WTC11 (cell line): ENCODE data around the gene DPEP2NB. TPM values are rescaled to one million over a fixed set of nuclear protein-coding genes. Genes with fewer than 3 reads are reported as not detected.

Experiments
- ATAC-seq: fragments of 200-7000 bp; cut with Tn5 transposase; 2 replicates; pipeline ENCODE4 v1.10.0; 2021; ENCODE audit warnings: mild to moderate bottlenecking, moderate library complexity
- CTCF ChIA-PET: fragments of 300-600 bp; sonication (Branson Sonifier 250); formaldehyde crosslinking; loops from one replicate; lab custom pipeline; 2021; ENCODE audit warnings: antibody characterized with exemption; lab: Charles Lee
- POLR2A ChIA-PET: fragments of 350-600 bp; sonication (Branson Sonifier 250); formaldehyde crosslinking; loops from one replicate; lab custom pipeline; 2021; ENCODE audit warnings: antibody characterized with exemption; lab: Charles Lee
- DNase-seq: peaks from one replicate; pipeline ENCODE4 v3.0.0; 2021; ENCODE audit warnings: low spot score
- H3K27ac Mint-ChIP-seq: 2 replicates; pipeline ENCODE4 v1.8.0; 2021; ENCODE audit warnings: mixed read lengths
- H3K27me3 Mint-ChIP-seq: 2 replicates; pipeline ENCODE4 v1.8.0; 2021; ENCODE audit warnings: low read depth, mild to moderate bottlenecking, moderate library complexity, mixed read lengths
- H3K36me3 Mint-ChIP-seq: 2 replicates; pipeline ENCODE4 v1.8.0; 2021; ENCODE audit warnings: mixed read lengths
- H3K4me1 Mint-ChIP-seq: 2 replicates; pipeline ENCODE4 v1.8.0; 2022; ENCODE audit warnings: mixed read lengths
- H3K4me3 Mint-ChIP-seq: 2 replicates; pipeline ENCODE4 v1.8.0; 2021; ENCODE audit warnings: mild to moderate bottlenecking, moderate library complexity, mixed read lengths
- H3K9me3 Mint-ChIP-seq: 2 replicates; pipeline ENCODE4 v1.8.0; 2021; ENCODE audit warnings: mixed read lengths
- CREB1 ChIP-seq: sonication (generic); formaldehyde crosslinking; IDR thresholded peaks from 2 replicates; pipeline ENCODE4 v1.8.0; 2023; ENCODE audit warnings: mild to moderate bottlenecking, missing genetic modification reagents
- FOXP1 ChIP-seq: sonication (generic); formaldehyde crosslinking; IDR thresholded peaks from 2 replicates; pipeline ENCODE4 v1.8.0; 2022; ENCODE audit warnings: missing genetic modification reagents, mild to moderate bottlenecking, moderate library complexity, borderline replicate concordance
- HMGA2 ChIP-seq: fragments of 250-450 bp; sonication (Bioruptor Pico); IDR thresholded peaks from 2 replicates; pipeline ENCODE4 v1.4.0; 2021; ENCODE audit warnings: mild to moderate bottlenecking, moderate library complexity
- SP1 ChIP-seq: sonication (generic); formaldehyde crosslinking; conservative IDR thresholded peaks from 2 replicates; pipeline ENCODE4 v1.8.1; 2022; ENCODE audit warnings: missing genetic modification reagents
- ZNF121 ChIP-seq: sonication (generic); formaldehyde crosslinking; IDR thresholded peaks from 2 replicates; pipeline ENCODE4 v1.8.0; 2023; ENCODE audit warnings: missing genetic modification reagents
- ZNF396 ChIP-seq: fragments of 250-450 bp; sonication (Bioruptor Pico); IDR thresholded peaks from 2 replicates; pipeline ENCODE4 v1.8.0; 2021; ENCODE audit warnings: mild to moderate bottlenecking, moderate library complexity, borderline replicate concordance
- total RNA-seq: library from RNA; stranded (reverse); gene quantifications from 3 replicates; pipeline ENCODE4 v1.2.3, GENCODE V29; 2021
- TF ChIP-seq, protein P1 (sequence below): fragments of 200-600 bp; IDR thresholded peaks from 2 replicates; pipeline ENCODE4 v1.8.0; 2022; ENCODE audit warnings: antibody characterized with exemption
- TF ChIP-seq, protein P2 (sequence below): sonication (generic); formaldehyde crosslinking; IDR thresholded peaks from 2 replicates; pipeline ENCODE4 v1.8.1; 2023; ENCODE audit warnings: mild to moderate bottlenecking, moderate library complexity, missing genetic modification reagents
- TF ChIP-seq, protein P3 (sequence below): sonication (generic); formaldehyde crosslinking; IDR thresholded peaks from 2 replicates; pipeline ENCODE4 v1.8.0; 2023; ENCODE audit warnings: missing genetic modification reagents, mild to moderate bottlenecking, borderline replicate concordance
- TF ChIP-seq, protein P4 (sequence below): sonication (generic); formaldehyde crosslinking; IDR thresholded peaks from 2 replicates; pipeline ENCODE4 v1.8.0; 2022; ENCODE audit warnings: mild to moderate bottlenecking, missing genetic modification reagents
- TF ChIP-seq, protein P5 (sequence below): sonication (generic); formaldehyde crosslinking; IDR thresholded peaks from 2 replicates; pipeline ENCODE4 v1.8.0; 2023; ENCODE audit warnings: mild to moderate bottlenecking, missing genetic modification reagents
- TF ChIP-seq, protein P6 (sequence below): fragments of 250-450 bp; sonication (Bioruptor Pico); conservative IDR thresholded peaks from 2 replicates; pipeline ENCODE4 v1.9.0; 2021; ENCODE audit warnings: mild to moderate bottlenecking

DPEP2NB gene
- total RNA-seq, 1 experiment from 2014 or later: not detected

DNA sequence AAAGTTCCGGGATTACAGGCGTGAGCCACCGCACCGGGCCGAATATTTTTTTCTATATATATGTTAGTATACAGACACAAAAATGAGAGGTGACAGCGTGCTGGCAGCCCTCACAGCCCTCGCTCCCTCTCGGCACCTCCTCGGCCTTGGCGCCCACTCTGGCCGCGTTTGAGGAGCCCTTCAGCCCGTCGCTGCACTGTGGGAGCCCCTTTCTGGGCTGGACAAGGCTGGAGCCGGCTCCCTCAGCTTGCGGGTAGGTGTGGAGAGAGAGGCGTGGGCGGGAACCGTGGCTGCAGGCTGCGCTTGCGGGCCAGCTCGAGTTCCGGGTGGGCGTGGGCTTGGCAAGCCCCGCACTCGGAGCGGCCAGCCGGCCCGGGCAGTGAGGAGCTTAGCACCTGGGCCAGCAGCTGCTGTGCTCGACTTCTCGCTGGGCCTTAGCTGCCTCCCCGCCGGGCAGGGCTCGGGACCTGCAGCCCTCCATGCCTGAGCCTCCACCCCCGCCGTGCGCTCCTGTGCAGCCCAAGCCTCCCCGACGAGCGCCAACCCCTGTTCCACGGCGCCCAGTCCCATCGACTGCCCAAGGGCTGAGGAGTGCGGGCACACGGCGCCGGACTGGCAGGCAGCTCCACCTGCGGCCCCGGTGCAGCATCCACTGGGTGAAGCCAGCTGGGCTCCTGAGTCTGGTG is 33.6 kb downstream of the DPEP2NB start:
- Mint-ChIP-seq H3K4me3 (no peak overlapping the region), H3K9me3 (no peaks in the 10 kb centered on the region), H3K36me3 (no peaks in the 10 kb centered on the region), H3K4me1 (peaks cover 6% of the 10 kb centered on the region), H3K27me3 (peaks cover 11% of the 10 kb centered on the region), H3K27ac (no peak overlapping the region)
- no peak for TF ChIP-seq HMGA2
- peak; percentile 31; the same call in 1 of the 2 replicates for TF ChIP-seq ZNF121 (CRISPR knock-in tag)
- ChIA-PET POLR2A (no interaction called here), CTCF (interaction anchor here (0.6 to 4.3 kb wide), 5 partner anchors 12 to 58 kb away, joined by 3 to 13 read pairs (median 5); no protein-coding TSS in a partner anchor)
- DNase-seq (no peak), ATAC-seq (no peak)

DNA sequence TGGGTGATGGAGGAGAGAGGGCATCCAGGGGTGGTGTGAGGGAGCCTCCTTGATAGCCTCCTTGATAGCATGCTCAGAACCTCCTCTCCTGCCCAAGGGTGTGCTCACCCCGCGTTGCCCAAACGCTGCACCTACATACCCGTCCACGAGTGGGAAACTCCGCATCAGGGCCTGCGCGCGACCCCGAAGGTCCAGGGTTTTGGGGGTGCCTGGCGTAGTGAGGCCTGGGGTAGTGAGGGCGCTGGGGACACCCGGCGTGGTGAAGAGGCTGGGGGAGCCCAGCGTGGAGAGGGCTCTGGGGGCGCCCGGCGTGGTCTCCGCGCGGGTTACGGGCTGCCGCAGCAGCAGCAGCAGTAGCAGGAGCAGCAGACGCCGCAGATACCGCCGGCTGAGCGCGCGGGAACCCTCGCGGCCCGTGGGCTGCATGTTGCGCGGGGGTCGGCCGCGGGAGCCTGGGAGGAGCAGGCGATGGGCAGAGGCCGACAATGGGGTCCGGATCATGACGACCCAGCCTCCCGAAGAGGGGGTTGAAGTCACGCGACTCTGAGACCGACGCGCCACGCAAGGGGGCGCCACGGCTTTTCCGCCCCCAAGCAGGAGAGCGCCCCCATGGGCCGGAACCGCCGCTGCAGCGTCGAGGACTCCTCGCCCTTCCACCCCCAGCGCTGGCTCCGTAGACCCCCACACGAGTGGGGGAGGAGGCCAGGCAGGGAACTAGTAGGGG is 35.6 kb downstream of the DPEP2NB start, which contains the start of gene DPEP3:
Gene DPEP3, minus strand, starts transcription at position 545 of the 724 bp plus-strand sequence. Its CDS starts 119 bp downstream, at position 426.
- POLR2A ChIA-PET: no interaction called here
- no peaks in the 10 kb centered on the region for H3K9me3 Mint-ChIP-seq
- H3K4me3 Mint-ChIP-seq: no peak within 1 kb of the TSS
- ATAC-seq (peak; percentile 89), DNase-seq (peak; percentile 83)
- no peak within 1 kb of the TSS for H3K27ac Mint-ChIP-seq
- CTCF ChIA-PET: interaction anchor here (0.7 to 4.3 kb wide), 9 partner anchors 10 to 60 kb away, joined by 3 to 13 read pairs (median 3); partner anchors contain the start of genes DPEP2NB and SLC12A4
- peaks cover 6% of the 10 kb centered on the region for H3K4me1 Mint-ChIP-seq
- peak; percentile 49; the same call in 1 of the 2 replicates for TF ChIP-seq FOXP1 (CRISPR knock-in tag)
- peak; percentile 54; the same call in 1 of the 2 replicates for TF ChIP-seq SP1
- TF ChIP-seq, protein P1, sequence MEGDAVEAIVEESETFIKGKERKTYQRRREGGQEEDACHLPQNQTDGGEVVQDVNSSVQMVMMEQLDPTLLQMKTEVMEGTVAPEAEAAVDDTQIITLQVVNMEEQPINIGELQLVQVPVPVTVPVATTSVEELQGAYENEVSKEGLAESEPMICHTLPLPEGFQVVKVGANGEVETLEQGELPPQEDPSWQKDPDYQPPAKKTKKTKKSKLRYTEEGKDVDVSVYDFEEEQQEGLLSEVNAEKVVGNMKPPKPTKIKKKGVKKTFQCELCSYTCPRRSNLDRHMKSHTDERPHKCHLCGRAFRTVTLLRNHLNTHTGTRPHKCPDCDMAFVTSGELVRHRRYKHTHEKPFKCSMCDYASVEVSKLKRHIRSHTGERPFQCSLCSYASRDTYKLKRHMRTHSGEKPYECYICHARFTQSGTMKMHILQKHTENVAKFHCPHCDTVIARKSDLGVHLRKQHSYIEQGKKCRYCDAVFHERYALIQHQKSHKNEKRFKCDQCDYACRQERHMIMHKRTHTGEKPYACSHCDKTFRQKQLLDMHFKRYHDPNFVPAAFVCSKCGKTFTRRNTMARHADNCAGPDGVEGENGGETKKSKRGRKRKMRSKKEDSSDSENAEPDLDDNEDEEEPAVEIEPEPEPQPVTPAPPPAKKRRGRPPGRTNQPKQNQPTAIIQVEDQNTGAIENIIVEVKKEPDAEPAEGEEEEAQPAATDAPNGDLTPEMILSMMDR: peak; percentile 80
- TF ChIP-seq, protein P2, sequence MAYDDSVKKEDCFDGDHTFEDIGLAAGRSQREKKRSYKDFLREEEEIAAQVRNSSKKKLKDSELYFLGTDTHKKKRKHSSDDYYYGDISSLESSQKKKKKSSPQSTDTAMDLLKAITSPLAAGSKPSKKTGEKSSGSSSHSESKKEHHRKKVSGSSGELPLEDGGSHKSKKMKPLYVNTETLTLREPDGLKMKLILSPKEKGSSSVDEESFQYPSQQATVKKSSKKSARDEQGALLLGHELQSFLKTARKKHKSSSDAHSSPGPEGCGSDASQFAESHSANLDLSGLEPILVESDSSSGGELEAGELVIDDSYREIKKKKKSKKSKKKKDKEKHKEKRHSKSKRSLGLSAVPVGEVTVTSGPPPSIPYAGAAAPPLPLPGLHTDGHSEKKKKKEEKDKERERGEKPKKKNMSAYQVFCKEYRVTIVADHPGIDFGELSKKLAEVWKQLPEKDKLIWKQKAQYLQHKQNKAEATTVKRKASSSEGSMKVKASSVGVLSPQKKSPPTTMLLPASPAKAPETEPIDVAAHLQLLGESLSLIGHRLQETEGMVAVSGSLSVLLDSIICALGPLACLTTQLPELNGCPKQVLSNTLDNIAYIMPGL (CRISPR knock-in tag): peak; percentile 88; the same call in 1 of the 2 replicates
- TF ChIP-seq ZNF396 (CRISPR knock-in tag): no peak
- TF ChIP-seq CREB1 (CRISPR knock-in tag): no peak
- H3K27me3 Mint-ChIP-seq: peaks cover 13% of the 10 kb centered on the region
- no peaks in the 10 kb centered on the region for H3K36me3 Mint-ChIP-seq

DNA sequence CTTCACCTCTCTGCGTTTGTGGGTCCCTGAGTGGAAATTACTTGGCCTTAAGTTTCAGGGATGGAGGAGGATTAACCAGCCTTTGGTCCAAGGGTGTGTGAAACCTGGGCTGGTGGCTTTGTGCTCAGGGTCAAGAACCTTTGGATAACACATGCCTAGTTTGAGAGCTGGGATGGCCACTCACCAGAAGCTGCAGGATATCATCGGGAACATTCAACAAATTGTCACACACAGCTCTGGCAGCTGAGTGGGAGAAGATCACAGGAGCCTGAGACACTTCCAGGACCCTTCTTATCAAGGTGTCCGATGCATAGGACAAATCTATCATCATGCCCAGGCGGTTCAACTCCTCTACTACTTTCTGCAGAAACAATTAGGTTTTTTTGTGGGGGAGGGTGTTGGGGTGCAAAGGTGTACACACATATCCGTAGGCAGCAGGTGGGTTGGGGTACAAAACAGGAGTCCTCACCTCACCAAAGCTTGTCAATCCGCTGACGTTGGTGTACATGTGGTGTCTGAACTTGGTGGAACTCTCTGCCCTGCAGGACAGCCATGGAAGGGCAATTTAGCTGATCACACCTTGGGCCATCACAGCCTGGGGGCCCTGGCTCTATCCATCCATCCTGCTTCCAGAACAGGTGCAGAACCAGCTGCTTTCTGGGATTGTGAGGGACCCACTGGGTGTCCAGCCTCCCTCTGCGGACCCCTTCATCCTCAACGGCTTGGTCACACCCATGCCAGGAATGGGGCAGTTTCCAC is 38.1 kb downstream of the DPEP2NB start:
- DNase-seq: no peak
- POLR2A ChIA-PET: no interaction called here
- Mint-ChIP-seq H3K4me1 (no peaks in the 10 kb centered on the region; the same call in 1 of the 2 replicates), H3K36me3 (no peaks in the 10 kb centered on the region), H3K27me3 (peaks cover 8% of the 10 kb centered on the region; the same call in 1 of the 2 replicates), H3K4me3 (no peak overlapping the region), H3K27ac (no peak overlapping the region), H3K9me3 (no peaks in the 10 kb centered on the region)
- no peak for ATAC-seq
- CTCF ChIA-PET: interaction anchor here (0.9 to 1.4 kb wide), 3 partner anchors 34 to 161 kb away, joined by 3 to 4 read pairs (median 3); partner anchors contain the start of gene LCAT
- TF ChIP-seq, protein P3, sequence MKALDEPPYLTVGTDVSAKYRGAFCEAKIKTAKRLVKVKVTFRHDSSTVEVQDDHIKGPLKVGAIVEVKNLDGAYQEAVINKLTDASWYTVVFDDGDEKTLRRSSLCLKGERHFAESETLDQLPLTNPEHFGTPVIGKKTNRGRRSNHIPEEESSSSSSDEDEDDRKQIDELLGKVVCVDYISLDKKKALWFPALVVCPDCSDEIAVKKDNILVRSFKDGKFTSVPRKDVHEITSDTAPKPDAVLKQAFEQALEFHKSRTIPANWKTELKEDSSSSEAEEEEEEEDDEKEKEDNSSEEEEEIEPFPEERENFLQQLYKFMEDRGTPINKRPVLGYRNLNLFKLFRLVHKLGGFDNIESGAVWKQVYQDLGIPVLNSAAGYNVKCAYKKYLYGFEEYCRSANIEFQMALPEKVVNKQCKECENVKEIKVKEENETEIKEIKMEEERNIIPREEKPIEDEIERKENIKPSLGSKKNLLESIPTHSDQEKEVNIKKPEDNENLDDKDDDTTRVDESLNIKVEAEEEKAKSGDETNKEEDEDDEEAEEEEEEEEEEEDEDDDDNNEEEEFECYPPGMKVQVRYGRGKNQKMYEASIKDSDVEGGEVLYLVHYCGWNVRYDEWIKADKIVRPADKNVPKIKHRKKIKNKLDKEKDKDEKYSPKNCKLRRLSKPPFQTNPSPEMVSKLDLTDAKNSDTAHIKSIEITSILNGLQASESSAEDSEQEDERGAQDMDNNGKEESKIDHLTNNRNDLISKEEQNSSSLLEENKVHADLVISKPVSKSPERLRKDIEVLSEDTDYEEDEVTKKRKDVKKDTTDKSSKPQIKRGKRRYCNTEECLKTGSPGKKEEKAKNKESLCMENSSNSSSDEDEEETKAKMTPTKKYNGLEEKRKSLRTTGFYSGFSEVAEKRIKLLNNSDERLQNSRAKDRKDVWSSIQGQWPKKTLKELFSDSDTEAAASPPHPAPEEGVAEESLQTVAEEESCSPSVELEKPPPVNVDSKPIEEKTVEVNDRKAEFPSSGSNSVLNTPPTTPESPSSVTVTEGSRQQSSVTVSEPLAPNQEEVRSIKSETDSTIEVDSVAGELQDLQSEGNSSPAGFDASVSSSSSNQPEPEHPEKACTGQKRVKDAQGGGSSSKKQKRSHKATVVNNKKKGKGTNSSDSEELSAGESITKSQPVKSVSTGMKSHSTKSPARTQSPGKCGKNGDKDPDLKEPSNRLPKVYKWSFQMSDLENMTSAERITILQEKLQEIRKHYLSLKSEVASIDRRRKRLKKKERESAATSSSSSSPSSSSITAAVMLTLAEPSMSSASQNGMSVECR (CRISPR knock-in tag): no peak
- TF ChIP-seq, protein P4, sequence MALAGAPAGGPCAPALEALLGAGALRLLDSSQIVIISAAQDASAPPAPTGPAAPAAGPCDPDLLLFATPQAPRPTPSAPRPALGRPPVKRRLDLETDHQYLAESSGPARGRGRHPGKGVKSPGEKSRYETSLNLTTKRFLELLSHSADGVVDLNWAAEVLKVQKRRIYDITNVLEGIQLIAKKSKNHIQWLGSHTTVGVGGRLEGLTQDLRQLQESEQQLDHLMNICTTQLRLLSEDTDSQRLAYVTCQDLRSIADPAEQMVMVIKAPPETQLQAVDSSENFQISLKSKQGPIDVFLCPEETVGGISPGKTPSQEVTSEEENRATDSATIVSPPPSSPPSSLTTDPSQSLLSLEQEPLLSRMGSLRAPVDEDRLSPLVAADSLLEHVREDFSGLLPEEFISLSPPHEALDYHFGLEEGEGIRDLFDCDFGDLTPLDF (CRISPR knock-in tag): no peak
- TF ChIP-seq, protein P5, sequence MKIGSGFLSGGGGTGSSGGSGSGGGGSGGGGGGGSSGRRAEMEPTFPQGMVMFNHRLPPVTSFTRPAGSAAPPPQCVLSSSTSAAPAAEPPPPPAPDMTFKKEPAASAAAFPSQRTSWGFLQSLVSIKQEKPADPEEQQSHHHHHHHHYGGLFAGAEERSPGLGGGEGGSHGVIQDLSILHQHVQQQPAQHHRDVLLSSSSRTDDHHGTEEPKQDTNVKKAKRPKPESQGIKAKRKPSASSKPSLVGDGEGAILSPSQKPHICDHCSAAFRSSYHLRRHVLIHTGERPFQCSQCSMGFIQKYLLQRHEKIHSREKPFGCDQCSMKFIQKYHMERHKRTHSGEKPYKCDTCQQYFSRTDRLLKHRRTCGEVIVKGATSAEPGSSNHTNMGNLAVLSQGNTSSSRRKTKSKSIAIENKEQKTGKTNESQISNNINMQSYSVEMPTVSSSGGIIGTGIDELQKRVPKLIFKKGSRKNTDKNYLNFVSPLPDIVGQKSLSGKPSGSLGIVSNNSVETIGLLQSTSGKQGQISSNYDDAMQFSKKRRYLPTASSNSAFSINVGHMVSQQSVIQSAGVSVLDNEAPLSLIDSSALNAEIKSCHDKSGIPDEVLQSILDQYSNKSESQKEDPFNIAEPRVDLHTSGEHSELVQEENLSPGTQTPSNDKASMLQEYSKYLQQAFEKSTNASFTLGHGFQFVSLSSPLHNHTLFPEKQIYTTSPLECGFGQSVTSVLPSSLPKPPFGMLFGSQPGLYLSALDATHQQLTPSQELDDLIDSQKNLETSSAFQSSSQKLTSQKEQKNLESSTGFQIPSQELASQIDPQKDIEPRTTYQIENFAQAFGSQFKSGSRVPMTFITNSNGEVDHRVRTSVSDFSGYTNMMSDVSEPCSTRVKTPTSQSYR (CRISPR knock-in tag): no peak
- TF ChIP-seq CREB1 (CRISPR knock-in tag) (no peak), SP1 (no peak)
- TF ChIP-seq, protein P6, sequence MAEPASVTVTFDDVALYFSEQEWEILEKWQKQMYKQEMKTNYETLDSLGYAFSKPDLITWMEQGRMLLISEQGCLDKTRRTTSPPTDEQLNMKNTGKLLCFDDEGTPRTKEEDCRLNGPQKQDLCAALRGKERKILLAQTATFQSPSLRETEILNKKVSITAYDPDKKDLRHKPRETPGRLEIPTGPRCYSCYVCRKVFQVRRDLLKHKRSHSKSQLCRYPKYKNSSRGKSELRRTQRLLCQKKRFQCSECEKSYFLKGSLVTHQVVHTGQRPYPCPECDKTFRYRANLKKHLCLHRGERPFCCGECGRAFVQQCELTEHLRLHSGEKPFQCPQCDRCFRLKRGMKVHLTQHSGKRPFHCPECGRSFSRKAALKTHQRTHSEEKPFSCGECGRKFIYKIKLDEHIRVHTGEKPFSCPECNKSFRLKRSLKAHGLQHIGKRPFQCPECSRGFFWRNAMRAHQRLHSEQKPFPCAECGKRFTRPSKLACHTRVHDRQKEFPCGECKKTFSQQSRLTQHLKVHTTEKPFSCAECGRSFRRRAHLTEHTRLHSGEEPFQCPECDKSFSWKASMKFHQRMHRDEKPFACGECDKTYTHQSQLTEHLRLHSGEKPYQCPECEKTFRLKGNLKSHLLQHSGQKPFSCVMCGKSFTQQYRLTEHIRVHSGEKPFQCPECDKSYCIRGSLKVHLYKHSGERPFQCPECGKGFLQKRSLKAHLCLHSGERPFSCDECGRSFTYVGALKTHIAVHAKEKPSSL (CRISPR knock-in tag): no peak
